Dendritic cell treated with granulocyte-macrophage colony-stimulating factor and Interleukin-4, amounts not matched to agents 40 ng/mL and 50 ng/mL, for 4 days (primary cell): ENCODE data around the gene COLEC12.
"Not testable (repeated sequence)": the region's sequence is repeated elsewhere in the genome, so short reads cannot be mapped to it uniquely, and the experiment has no call there.

Source experiments
- H3K27ac Mint-ChIP-seq: one replicate; pipeline ENCODE4 v1.8.0; 2022; ENCODE audit warnings: mild to moderate bottlenecking, mixed read lengths
- H3K27me3 Mint-ChIP-seq: one replicate; pipeline ENCODE4 v1.8.0; 2022; ENCODE audit warnings: mild to moderate bottlenecking, mixed read lengths
- H3K36me3 Mint-ChIP-seq: one replicate; pipeline ENCODE4 v1.8.0; 2022; ENCODE audit warnings: low read depth, mixed read lengths
- H3K4me1 Mint-ChIP-seq: one replicate; pipeline ENCODE4 v1.8.0; 2022; ENCODE audit warnings: low read depth, mixed read lengths
- H3K4me3 Mint-ChIP-seq: one replicate; pipeline ENCODE4 v1.8.0; 2022; ENCODE audit warnings: mild to moderate bottlenecking, moderate library complexity, mixed read lengths
- H3K9me3 Mint-ChIP-seq: one replicate; pipeline ENCODE4 v1.8.0; 2022; ENCODE audit warnings: mixed read lengths
- intact Hi-C: fragments of 100-400 bp; cut with micrococcal nuclease; formaldehyde crosslinking; loops from one replicate; pipeline ENCODE4 v1.15.0; 2022

COLEC12 gene

GRCh38 chr18:415047-415446 is 85.5 kb downstream of the COLEC12 start:
- peak overlapping the region; percentile 41 for H3K27ac Mint-ChIP-seq
- no peaks in the 10 kb centered on the region for H3K27me3 Mint-ChIP-seq
- intact Hi-C loops = loop anchor here (10.0 kb wide), 1 partner anchor 200 kb away; no protein-coding TSS in a partner anchor
- H3K9me3 Mint-ChIP-seq = peaks cover 12% of the 10 kb centered on the region
- peaks cover 8% of the 10 kb centered on the region for H3K36me3 Mint-ChIP-seq
- peaks cover 57% of the 10 kb centered on the region for H3K4me1 Mint-ChIP-seq
- H3K4me3 Mint-ChIP-seq = no peak overlapping the region

DNA sequence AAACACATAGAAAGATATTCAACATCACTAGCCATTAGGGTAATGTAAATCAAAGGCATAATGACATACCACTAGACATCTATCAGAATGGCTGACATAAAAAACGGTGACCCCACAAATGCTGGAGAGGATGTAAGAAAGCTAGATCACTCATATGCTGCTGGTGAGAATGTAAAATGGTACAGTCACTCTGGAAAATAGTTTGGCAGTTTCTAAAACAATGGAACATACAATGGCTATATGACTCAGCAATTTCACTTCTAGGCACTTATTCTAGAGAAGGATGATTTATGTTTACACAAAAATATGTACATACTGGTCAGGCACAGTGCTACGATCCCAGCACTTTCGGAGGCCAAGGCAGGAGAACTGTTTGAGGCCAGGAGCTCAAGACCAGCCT is 87.3 kb downstream of the COLEC12 start:
- Mint-ChIP-seq H3K27ac (no peak overlapping the region), H3K27me3 (no peaks in the 10 kb centered on the region), H3K36me3 (peaks cover 8% of the 10 kb centered on the region), H3K4me3 (no peak overlapping the region), H3K9me3 (peaks cover 12% of the 10 kb centered on the region), H3K4me1 (peaks cover 60% of the 10 kb centered on the region)
- intact Hi-C loops = loop anchor here (10.0 kb wide), 1 partner anchor 202 kb away; no protein-coding TSS in a partner anchor

DNA sequence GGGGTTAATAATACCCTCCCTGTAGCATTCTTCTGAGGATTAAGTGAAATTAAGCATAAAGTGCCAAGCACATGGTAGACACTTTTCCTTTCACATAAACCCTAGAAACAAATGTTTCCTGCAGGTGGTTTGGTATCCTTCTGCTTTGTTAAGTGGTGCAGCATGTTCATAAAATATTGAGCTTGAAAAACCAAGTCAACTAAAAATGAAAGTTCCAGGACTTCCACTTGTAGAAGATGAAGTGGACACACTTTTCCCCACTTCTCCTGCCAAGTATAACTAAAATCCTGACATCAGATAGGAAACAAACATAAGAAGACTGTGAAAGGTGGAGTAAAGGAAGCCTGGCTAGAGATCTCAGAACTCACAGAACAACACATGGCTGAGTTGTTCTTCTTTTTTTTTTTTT is 90.5 kb downstream of the COLEC12 start:
- intact Hi-C loops = loop anchor here (10.0 kb wide), 1 partner anchor 205 kb away; no protein-coding TSS in a partner anchor
- H3K4me3 Mint-ChIP-seq = no peak overlapping the region
- H3K27me3 Mint-ChIP-seq = no peaks in the 10 kb centered on the region
- peaks cover 14% of the 10 kb centered on the region for H3K36me3 Mint-ChIP-seq
- H3K4me1 Mint-ChIP-seq = peaks cover 53% of the 10 kb centered on the region
- H3K9me3 Mint-ChIP-seq = peaks cover 18% of the 10 kb centered on the region
- peak overlapping the region; percentile 32 for H3K27ac Mint-ChIP-seq

DNA sequence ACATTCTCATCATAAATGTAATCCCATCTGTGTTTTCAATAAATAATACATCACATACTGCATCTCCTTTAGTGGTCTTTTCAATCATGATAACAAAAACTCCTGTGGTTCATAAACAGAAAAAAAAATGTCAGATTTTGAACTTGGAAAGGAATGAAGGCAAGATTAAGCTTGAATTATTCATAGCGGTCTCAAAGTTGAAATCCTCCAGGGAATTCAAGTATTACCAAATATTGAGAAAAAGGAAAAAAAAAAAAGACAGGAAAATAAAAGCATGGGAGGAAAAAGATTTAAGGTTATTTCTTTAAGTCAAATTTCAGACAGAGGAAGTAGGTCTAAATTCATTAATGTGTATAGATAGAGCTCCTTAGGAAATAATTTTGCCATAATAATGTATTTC is 92.1 kb downstream of the COLEC12 start:
- Mint-ChIP-seq H3K36me3 (peaks cover 14% of the 10 kb centered on the region), H3K27ac (no peak overlapping the region), H3K4me3 (no peak overlapping the region), H3K9me3 (peaks cover 23% of the 10 kb centered on the region), H3K27me3 (no peaks in the 10 kb centered on the region), H3K4me1 (peaks cover 46% of the 10 kb centered on the region)
- intact Hi-C loops = no loop called here

GRCh38 chr18:407626-408224 is 92.8 kb downstream of the COLEC12 start:
- H3K27ac Mint-ChIP-seq = no peak overlapping the region
- no peaks in the 10 kb centered on the region for H3K27me3 Mint-ChIP-seq
- intact Hi-C loops = no loop called here
- peaks cover 14% of the 10 kb centered on the region for H3K36me3 Mint-ChIP-seq
- H3K9me3 Mint-ChIP-seq = peaks cover 23% of the 10 kb centered on the region
- peaks cover 40% of the 10 kb centered on the region for H3K4me1 Mint-ChIP-seq
- no peak overlapping the region for H3K4me3 Mint-ChIP-seq

DNA sequence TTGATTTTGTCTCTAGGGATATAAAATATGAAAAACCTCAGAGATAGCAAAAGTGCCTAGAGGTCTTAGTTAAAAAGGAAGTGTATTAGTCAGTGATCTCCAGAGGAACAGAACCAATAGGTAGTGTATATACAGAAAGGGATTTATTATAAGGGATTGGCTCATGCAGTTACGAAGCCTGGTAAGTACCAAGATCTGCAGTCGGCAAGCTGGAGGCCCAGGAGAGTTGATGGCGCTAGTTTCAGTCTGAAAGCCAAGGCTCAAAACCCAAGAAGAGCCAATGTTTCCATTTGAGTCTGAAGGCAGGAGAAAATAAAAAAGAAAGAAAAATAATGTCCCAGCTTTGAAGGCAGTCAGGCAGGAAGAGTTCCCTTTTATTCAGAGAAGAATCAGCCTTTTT is 93.3 kb downstream of the COLEC12 start:
- intact Hi-C loops = no loop called here
- no peak overlapping the region for H3K4me3 Mint-ChIP-seq
- no peaks in the 10 kb centered on the region for H3K27me3 Mint-ChIP-seq
- peaks cover 39% of the 10 kb centered on the region for H3K4me1 Mint-ChIP-seq
- no peak overlapping the region for H3K27ac Mint-ChIP-seq
- peaks cover 21% of the 10 kb centered on the region for H3K9me3 Mint-ChIP-seq
- H3K36me3 Mint-ChIP-seq = peaks cover 14% of the 10 kb centered on the region

GRCh38 chr18:406677-407076 is 93.8 kb downstream of the COLEC12 start:
- intact Hi-C loops = no loop called here
- H3K27ac Mint-ChIP-seq = no peak overlapping the region
- H3K27me3 Mint-ChIP-seq = no peaks in the 10 kb centered on the region
- H3K36me3 Mint-ChIP-seq = peaks cover 10% of the 10 kb centered on the region
- no peak overlapping the region for H3K4me3 Mint-ChIP-seq
- H3K9me3 Mint-ChIP-seq = peaks cover 16% of the 10 kb centered on the region
- H3K4me1 Mint-ChIP-seq = peaks cover 39% of the 10 kb centered on the region

DNA sequence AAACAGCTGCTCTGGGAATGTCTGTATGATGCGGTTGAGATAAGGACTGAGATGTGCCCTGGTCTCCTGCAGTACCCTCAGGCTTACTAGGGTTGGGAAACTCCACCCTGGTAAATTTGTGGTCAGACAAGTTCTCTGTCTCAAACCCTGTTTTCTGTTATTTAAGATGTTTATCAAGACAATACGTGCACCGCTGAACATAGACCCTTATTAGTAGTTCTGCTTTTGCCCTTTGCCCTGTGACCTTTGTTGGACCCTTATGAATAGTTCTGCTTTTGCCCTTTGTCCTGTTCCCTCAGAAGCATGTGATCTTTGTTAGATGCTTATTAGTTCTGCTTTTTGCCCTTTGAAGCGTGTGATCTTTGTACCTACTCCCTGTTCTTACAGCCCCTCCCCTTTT is 95.5 kb downstream of the COLEC12 start:
- Mint-ChIP-seq H3K4me1 (peaks cover 41% of the 10 kb centered on the region), H3K27ac (peak overlapping the region; percentile 35)

GRCh38 chr18:404061-404636 is 96.4 kb downstream of the COLEC12 start:
- H3K27me3 Mint-ChIP-seq = no peaks in the 10 kb centered on the region
- peaks cover 11% of the 10 kb centered on the region for H3K9me3 Mint-ChIP-seq
- H3K27ac Mint-ChIP-seq = no peak overlapping the region
- intact Hi-C loops = no loop called here
- H3K4me1 Mint-ChIP-seq = peaks cover 37% of the 10 kb centered on the region
- peaks cover 6% of the 10 kb centered on the region for H3K36me3 Mint-ChIP-seq
- H3K4me3 Mint-ChIP-seq = no peak overlapping the region

More for the DNA sequence above, 95.5 kb downstream of the COLEC12 start:
- H3K4me3 Mint-ChIP-seq, H3K36me3 Mint-ChIP-seq, H3K27me3 Mint-ChIP-seq, intact Hi-C loops: not testable (repeated sequence)
- peaks cover 11% of the 10 kb centered on the region for H3K9me3 Mint-ChIP-seq

- Mint-ChIP-seq H3K4me1 (peaks cover 49% of the 10 kb centered on the region), H3K27me3 (no peaks in the 10 kb centered on the region), H3K9me3 (peaks cover 11% of the 10 kb centered on the region), H3K27ac (no peak overlapping the region), H3K4me3 (no peak overlapping the region), H3K36me3 (peaks cover 6% of the 10 kb centered on the region)
- intact Hi-C loops = no loop called here
These were observed 98.4 kb downstream of the COLEC12 start for GRCh38 chr18:402129-402528.

- H3K27me3 Mint-ChIP-seq = no peaks in the 10 kb centered on the region
- H3K4me1 Mint-ChIP-seq = peaks cover 36% of the 10 kb centered on the region
- H3K9me3 Mint-ChIP-seq = peaks cover 9% of the 10 kb centered on the region
- H3K4me3 Mint-ChIP-seq = no peak overlapping the region
- H3K27ac Mint-ChIP-seq = no peak overlapping the region
- H3K36me3 Mint-ChIP-seq = no peaks in the 10 kb centered on the region
- intact Hi-C loops = no loop called here
These were observed 100.0 kb downstream of the COLEC12 start for GRCh38 chr18:400456-400855.

DNA sequence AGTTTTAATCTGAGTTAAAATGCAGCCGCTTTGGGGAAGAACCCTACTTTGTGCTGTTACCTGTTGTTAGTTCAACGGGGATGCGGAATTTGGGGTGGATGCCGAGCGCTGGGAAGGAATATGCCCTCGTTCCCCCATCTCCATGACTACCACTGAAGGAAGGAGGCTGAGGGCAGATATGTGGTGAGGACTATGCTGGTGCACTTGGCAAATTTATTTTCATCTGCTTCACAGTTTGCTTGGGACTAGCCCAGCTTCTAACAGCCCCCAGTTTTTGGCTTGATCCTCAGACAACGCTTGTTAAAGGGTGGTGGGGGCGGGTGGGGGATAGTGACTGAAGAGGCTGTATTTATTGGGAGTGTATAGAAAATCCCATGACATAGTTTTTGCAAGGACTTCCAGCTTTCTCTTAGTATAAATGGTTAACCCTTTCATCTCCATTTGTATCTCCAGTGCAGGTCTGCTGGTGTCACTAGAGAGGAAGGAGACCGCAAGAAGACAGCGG is 100.8 kb downstream of the COLEC12 start:
- intact Hi-C loops = loop anchor here (10.0 kb wide), 1 partner anchor 65 kb away; no protein-coding TSS in a partner anchor
- Mint-ChIP-seq H3K4me1 (peaks cover 36% of the 10 kb centered on the region), H3K4me3 (no peak overlapping the region), H3K27me3 (no peaks in the 10 kb centered on the region), H3K36me3 (no peaks in the 10 kb centered on the region), H3K9me3 (peaks cover 1% of the 10 kb centered on the region), H3K27ac (no peak overlapping the region)

- H3K36me3 Mint-ChIP-seq = no peaks in the 10 kb centered on the region
- peak overlapping the region; percentile 24 for H3K27ac Mint-ChIP-seq
- no peaks in the 10 kb centered on the region for H3K9me3 Mint-ChIP-seq
- H3K4me1 Mint-ChIP-seq = peaks cover 33% of the 10 kb centered on the region
- intact Hi-C loops = loop anchor here (10.0 kb wide), 1 partner anchor 64 kb away; no protein-coding TSS in a partner anchor
- no peaks in the 10 kb centered on the region for H3K27me3 Mint-ChIP-seq
- H3K4me3 Mint-ChIP-seq = no peak overlapping the region
These were observed 101.4 kb downstream of the COLEC12 start for GRCh38 chr18:398935-399630.

DNA sequence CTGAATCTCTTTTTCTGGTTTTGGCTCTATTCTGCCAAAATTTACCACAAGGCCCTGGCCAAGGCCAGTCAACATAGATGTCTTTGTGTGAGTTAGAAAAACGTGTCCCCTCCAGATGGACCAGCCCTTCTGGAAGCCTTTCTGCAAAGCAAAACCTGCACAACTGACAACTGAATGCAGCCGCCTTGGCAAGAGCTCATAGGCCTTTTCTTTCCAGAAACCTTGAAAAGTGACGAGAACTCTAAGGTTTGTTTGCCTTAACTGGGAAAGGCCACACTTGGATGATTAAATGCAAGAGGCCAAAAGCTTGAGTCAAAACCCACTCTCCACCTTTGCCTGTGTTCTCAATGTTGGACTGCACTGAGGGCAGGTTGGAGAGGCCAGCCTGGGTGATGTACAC is 103.9 kb downstream of the COLEC12 start:
- Mint-ChIP-seq H3K4me1 (peaks cover 45% of the 10 kb centered on the region), H3K9me3 (no peaks in the 10 kb centered on the region), H3K36me3 (no peaks in the 10 kb centered on the region), H3K27me3 (no peaks in the 10 kb centered on the region), H3K4me3 (no peak overlapping the region), H3K27ac (no peak overlapping the region)
- intact Hi-C loops = loop anchor here (10.0 kb wide), 1 partner anchor 62 kb away; no protein-coding TSS in a partner anchor
